IPS-20b (cell line): ENCODE data around the gene METTL27.

Experiments used
- H3K27ac ChIP-seq: one replicate; pipeline ENCODE4 v1.5.1; 2013; ENCODE audit warnings: low read length
- H3K27me3 ChIP-seq: 2 replicates; pipeline ENCODE4 v1.6.1; 2013; ENCODE audit warnings: mild to moderate bottlenecking, low read length, inconsistent platforms; ENCODE audit not compliant: insufficient read depth
- H3K36me3 ChIP-seq: 2 replicates; pipeline ENCODE4 v1.6.1; 2013; ENCODE audit warnings: low read depth, mild to moderate bottlenecking, inconsistent platforms, low read length, moderate library complexity; ENCODE audit not compliant: insufficient read depth
- H3K4me1 ChIP-seq: 2 replicates; pipeline ENCODE4 v1.6.1; 2013; ENCODE audit warnings: mild to moderate bottlenecking, control low read depth, inconsistent platforms, low read length, moderate library complexity; ENCODE audit not compliant: insufficient read depth
- H3K4me3 ChIP-seq: 2 replicates; pipeline ENCODE4 v1.5.1; 2013; ENCODE audit warnings: mild to moderate bottlenecking, low read length, inconsistent platforms
- H3K9ac ChIP-seq: 2 replicates; pipeline ENCODE4 v1.6.1; 2013; ENCODE audit warnings: low read depth, mild to moderate bottlenecking, inconsistent platforms, low read length, moderate library complexity
- H3K9me3 ChIP-seq: 2 replicates; pipeline ENCODE4 v1.6.1; 2013; ENCODE audit warnings: mild to moderate bottlenecking, low read depth, low read length, inconsistent platforms; ENCODE audit not compliant: insufficient read depth

METTL27 gene

DNA sequence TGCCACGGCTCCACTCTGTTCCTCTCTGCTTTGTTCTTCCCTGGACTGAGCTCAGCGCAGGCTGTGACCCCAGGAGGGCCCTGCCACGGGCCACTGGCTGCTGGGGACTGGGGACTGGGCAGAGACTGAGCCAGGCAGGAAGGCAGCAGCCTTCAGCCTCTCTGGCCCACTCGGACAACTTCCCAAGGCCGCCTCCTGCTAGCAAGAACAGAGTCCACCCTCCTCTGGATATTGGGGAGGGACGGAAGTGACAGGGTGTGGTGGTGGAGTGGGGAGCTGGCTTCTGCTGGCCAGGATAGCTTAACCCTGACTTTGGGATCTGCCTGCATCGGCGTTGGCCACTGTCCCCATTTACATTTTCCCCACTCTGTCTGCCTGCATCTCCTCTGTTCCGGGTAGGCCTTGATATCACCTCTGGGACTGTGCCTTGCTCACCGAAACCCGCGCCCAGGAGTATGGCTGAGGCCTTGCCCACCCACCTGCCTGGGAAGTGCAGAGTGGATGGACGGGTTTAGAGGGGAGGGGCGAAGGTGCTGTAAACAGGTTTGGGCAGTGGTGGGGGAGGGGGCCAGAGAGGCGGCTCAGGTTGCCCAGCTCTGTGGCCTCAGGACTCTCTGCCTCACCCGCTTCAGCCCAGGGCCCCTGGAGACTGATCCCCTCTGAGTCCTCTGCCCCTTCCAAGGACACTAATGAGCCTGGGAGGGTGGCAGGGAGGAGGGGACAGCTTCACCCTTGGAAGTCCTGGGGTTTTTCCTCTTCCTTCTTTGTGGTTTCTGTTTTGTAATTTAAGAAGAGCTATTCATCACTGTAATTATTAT, 10.3 kb downstream of the METTL27 start:
- Histone ChIP-seq H3K4me1 (peaks cover 47% of the 10 kb centered on the region), H3K4me3 (peak overlapping the region; percentile 60)

DNA sequence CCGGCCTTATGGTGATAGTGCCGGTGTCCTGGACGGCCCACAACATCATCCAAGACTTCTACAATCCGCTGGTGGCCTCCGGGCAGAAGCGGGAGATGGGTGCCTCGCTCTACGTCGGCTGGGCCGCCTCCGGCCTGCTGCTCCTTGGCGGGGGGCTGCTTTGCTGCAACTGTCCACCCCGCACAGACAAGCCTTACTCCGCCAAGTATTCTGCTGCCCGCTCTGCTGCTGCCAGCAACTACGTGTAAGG, 10.8 kb downstream of the METTL27 start:
- H3K9me3 ChIP-seq: no peaks in the 10 kb centered on the region

More for the DNA sequence above, 10.3 kb downstream of the METTL27 start:
- Histone ChIP-seq H3K9me3 (no peaks in the 10 kb centered on the region), H3K36me3 (no peaks in the 10 kb centered on the region), H3K27ac (peak overlapping the region; percentile 62), H3K27me3 (no peaks in the 10 kb centered on the region; the same call in 1 of the 2 replicates), H3K9ac (peak overlapping the region; percentile 77)

DNA sequence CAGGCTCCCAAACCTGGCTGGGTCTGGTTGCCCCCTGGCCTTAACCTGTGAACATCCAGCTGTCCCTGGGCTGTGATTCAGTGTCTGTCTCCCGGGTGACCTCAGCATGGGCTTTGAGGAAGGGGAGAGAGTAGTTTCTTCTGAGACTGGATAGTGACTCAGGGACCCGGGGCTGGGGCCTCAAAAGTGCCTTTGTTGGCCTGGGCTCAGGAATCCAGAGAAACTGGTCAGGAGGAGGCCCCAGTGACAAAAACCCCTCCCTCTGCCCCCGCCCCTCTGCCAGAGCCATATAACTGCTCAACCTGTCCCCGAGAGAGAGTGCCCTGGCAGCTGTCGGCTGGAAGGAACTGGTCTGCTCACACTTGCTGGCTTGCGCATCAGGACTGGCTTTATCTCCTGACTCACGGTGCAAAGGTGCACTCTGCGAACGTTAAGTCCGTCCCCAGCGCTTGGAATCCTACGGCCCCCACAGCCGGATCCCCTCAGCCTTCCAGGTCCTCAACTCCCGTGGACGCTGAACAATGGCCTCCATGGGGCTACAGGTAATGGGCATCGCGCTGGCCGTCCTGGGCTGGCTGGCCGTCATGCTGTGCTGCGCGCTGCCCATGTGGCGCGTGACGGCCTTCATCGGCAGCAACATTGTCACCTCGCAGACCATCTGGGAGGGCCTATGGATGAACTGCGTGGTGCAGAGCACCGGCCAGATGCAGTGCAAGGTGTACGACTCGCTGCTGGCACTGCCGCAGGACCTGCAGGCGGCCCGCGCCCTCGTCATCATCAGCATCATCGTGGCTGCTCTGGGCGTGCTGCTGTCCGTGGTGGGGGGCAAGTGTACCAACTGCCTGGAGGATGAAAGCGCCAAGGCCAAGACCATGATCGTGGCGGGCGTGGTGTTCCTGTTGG, 11.4 kb downstream of the METTL27 start, which contains the start of gene CLDN4:
Gene CLDN4, plus strand, starts transcription at position 316 of the 903 bp plus-strand sequence. Its CDS starts 206 bp downstream, at position 522.
- Histone ChIP-seq H3K27ac (peak within 1 kb of the TSS; percentile 62), H3K9me3 (no peaks in the 10 kb centered on the region), H3K36me3 (no peaks in the 10 kb centered on the region), H3K27me3 (no peaks in the 10 kb centered on the region; the same call in 1 of the 2 replicates), H3K4me1 (peaks cover 47% of the 10 kb centered on the region), H3K4me3 (peak within 1 kb of the TSS; percentile 60), H3K9ac (peak within 1 kb of the TSS; percentile 77)

More for the DNA sequence above, 10.8 kb downstream of the METTL27 start:
- Histone ChIP-seq H3K4me3 (peak overlapping the region; percentile 60), H3K27me3 (no peaks in the 10 kb centered on the region; the same call in 1 of the 2 replicates), H3K9ac (peak overlapping the region; percentile 77), H3K4me1 (peaks cover 47% of the 10 kb centered on the region), H3K27ac (peak overlapping the region; percentile 62), H3K36me3 (no peaks in the 10 kb centered on the region)

DNA sequence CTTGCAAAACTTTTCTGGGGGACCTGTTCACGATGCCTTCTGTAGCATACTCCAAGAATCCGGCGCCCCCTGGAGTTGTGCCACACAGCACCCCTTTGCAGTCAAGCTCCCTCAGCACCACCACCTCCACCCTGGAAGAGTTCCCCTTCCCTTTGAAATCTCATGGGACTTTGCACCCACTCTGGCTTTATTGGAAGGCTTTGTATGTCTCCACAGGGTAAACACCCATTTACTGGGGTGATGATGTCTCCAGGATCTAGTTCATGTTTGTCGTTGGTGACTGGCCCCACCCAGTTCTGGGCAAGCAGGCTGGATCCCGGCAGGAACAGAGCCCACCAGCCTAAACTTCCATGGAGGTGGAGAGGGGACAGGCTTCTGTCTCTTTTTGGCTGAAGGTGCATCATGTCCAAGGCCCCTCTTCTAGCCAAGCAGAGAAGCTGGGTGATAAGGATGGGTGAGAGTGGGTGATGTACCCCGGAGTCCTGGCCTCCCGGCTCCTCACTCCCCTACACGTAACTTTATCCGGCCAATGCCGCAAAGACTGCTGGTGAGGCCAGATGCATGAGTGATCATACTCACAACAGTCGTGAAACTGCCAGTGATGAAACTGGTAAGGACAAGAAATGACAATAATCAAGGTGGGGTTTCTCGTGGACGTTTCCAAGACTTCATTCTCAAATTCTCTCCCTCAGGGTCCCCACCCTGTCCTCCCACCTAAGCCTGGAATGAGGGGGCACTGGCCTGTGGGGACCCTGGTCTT, 12.2 kb downstream of the METTL27 start:
- no peaks in the 10 kb centered on the region for H3K9me3 ChIP-seq
- peaks cover 47% of the 10 kb centered on the region for H3K4me1 ChIP-seq
- no peaks in the 10 kb centered on the region; the same call in 1 of the 2 replicates for H3K27me3 ChIP-seq
- H3K4me3 ChIP-seq: no peak overlapping the region; the same call in 1 of the 2 replicates
- no peaks in the 10 kb centered on the region for H3K36me3 ChIP-seq
- no peak overlapping the region for H3K27ac ChIP-seq
- peak overlapping the region; percentile 77; the same call in 1 of the 2 replicates for H3K9ac ChIP-seq

DNA sequence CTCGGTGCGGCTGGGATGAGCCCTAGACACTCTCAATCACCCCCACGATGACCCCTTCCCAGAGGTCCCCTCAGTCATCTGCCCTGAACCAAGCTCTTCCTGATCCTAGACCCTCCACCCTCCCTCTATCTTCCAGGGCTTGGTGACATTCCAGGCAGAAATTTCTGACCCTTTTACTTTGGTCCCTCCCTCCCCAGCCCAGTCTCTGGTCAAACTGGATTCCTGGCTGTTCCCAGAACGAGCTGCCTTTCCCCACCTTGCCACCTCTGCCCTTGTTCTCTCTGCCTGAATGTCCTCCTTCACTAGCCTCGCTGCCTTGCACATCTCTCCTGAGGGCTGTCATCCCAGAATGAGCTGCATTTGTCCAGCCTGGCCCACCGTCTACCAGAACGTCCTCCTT, 12.8 kb downstream of the METTL27 start:
- Histone ChIP-seq H3K9ac (peak overlapping the region; percentile 77; the same call in 1 of the 2 replicates), H3K27ac (no peak overlapping the region), H3K36me3 (no peaks in the 10 kb centered on the region), H3K4me3 (no peak overlapping the region), H3K27me3 (no peaks in the 10 kb centered on the region; the same call in 1 of the 2 replicates), H3K9me3 (no peaks in the 10 kb centered on the region), H3K4me1 (peaks cover 47% of the 10 kb centered on the region)

DNA sequence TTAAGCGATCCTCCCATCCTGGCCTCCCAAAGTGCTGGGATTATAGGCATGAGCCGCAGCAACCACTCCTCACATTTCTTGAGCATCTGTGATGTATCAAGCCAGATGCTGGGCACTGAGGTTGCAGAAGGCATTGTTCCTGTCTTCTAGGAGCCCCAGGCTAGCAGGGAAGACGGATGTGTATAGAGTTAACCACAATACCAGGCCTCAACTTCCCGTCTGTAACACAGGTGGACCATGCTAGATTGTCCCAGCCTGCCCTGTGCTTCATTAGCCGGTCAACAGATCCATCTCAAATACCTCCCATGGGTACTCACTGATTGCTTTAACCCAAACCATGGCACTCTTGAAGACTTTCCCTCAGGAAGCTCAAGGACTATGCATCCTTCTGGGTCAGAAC, 13.3 kb downstream of the METTL27 start:
- Histone ChIP-seq H3K9ac (no peak overlapping the region), H3K9me3 (no peaks in the 10 kb centered on the region), H3K4me3 (no peak overlapping the region), H3K27me3 (no peaks in the 10 kb centered on the region; the same call in 1 of the 2 replicates), H3K36me3 (no peaks in the 10 kb centered on the region), H3K4me1 (peaks cover 47% of the 10 kb centered on the region), H3K27ac (no peak overlapping the region)

DNA sequence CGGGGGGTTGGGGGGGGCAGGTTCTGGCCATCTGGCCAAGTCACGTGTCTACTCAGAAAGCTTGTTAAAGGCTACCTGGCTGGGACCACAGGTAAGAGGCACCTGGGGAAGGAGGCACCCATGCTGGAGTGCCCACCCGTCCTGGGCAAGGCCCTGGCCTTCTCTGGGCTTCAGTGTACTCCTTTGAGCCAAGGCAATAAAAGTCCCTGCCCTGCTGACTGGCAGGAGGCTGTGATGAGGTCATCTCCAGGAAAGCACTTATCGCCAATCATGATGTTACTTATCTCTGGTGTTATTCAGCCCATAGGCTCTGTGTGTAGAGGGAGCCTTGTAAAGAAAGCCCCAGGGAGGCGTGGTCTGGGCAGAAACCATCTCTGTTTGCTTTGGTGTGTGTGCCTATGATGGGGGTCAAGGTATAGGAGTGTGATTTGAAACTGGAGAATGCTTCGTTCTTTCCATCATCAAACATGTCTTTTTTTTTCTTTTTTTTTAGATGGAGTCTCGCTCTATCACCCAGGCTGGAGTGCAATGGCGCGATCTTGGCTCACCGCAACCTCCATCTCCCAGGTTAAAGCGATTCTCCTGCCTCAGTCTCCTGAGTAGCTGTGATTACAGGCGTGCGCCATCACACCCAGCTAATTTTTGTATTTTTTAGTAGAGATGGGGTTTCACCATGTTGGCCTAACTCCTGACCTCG, 14.1 kb downstream of the METTL27 start:
- Histone ChIP-seq H3K9me3 (no peaks in the 10 kb centered on the region), H3K4me1 (peaks cover 43% of the 10 kb centered on the region), H3K9ac (no peak overlapping the region), H3K4me3 (no peak overlapping the region), H3K27ac (no peak overlapping the region), H3K27me3 (no peaks in the 10 kb centered on the region; the same call in 1 of the 2 replicates), H3K36me3 (no peaks in the 10 kb centered on the region)

DNA sequence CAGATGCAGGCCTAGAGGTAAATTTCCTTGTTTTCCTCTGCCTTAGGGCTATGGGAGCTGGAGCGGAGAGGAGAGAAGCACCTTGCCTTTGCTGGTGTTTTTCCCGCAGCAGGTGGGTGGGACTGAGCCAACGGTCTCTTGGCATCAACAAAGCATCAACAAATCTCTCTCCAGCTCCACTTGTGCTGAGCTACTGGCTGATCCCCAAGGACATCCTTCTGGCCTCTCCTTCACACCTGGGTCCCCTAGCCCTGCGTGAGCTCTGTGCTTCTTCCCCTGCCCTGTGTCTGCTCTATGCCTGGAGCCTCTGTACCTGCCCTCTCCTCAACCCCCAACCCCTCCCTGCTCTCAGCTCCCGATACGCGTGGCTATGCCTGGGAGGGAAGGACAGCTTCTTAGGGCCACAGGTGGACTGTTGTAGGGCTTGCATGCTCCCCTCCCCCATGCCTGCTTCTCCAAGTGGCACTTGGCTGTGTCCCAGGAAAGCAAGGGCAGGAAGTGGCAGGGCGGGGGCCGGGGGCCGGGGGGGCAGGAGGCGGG, 14.7 kb downstream of the METTL27 start:
- peaks cover 37% of the 10 kb centered on the region for H3K4me1 ChIP-seq

DNA sequence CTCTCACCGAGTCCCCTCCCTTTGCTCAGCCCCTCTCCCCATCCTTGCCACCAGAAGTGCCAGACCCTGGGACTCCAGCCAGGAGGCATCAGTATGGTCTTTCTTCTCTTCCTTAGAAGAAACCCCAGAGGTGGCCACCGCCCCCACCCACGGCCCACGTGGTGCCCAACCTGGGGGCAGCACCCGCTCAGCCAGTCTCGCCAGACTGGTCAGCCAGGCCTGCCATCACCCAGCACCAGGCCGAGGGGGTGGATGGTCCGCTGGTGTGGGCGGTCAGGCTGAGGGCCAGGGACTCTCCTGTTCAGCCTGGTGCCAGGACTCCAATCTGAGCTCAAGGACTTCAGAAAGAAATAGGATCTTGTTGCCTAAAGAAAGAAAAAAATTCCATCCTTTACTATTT, 17.3 kb downstream of the METTL27 start:
- Histone ChIP-seq H3K9ac (no peak overlapping the region), H3K27me3 (no peaks in the 10 kb centered on the region; the same call in 1 of the 2 replicates), H3K27ac (no peak overlapping the region), H3K4me3 (no peak overlapping the region), H3K4me1 (peaks cover 20% of the 10 kb centered on the region), H3K9me3 (no peaks in the 10 kb centered on the region), H3K36me3 (no peaks in the 10 kb centered on the region)

More for the DNA sequence above, 14.7 kb downstream of the METTL27 start:
- H3K27ac ChIP-seq: no peak overlapping the region
- H3K27me3 ChIP-seq: no peaks in the 10 kb centered on the region; the same call in 1 of the 2 replicates
- H3K4me3 ChIP-seq: no peak overlapping the region
- H3K9ac ChIP-seq: peak overlapping the region; percentile 52; the same call in 1 of the 2 replicates
- H3K9me3 ChIP-seq: no peaks in the 10 kb centered on the region
- no peaks in the 10 kb centered on the region for H3K36me3 ChIP-seq

DNA sequence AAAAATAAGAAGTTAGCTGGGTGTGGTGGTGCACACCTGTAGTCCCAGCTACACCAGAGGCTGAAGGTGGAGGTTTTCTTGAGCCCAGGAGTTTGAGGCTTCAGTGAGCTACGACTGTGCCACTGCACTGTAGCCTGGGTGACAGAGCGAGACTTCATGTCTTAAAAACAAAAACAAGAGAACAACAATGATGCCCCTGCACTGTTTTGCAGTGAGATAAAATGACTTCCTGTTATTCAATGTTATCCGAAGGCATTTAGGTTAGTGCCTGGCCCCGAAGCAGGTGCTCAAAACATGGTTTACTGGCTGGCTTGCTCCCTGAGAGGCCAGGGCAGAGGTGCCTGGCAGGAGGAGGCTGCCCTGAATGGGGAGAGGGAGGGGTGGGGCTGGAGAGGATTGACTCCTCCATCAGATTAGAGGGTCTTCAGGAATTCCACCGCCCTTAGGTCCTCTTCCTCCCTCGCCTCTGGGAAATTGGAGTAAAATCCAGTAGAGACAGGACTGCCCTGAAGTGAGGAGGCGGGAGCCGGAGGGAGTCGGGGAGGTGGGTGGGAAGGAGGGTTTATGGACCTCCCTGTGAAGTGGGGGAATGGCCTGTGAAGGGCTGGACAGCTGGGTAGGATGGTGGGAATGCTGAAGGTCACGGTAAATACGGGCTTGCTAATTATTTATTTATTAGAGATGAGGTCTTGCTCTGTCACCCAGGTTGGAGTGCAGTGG, 18.3 kb downstream of the METTL27 start:
- H3K4me1 ChIP-seq: peaks cover 13% of the 10 kb centered on the region; the same call in 1 of the 2 replicates
- no peaks in the 10 kb centered on the region; the same call in 1 of the 2 replicates for H3K27me3 ChIP-seq
- H3K9ac ChIP-seq: no peak overlapping the region
- no peaks in the 10 kb centered on the region for H3K9me3 ChIP-seq
- no peak overlapping the region for H3K27ac ChIP-seq
- no peak overlapping the region for H3K4me3 ChIP-seq
- no peaks in the 10 kb centered on the region for H3K36me3 ChIP-seq
